Mammary epithelial cell (primary cell): ENCODE results near the gene SPACA7.

Source experiments
- CTCF ChIP-seq, 2 donors: IDR thresholded peaks in 1 of 2; conservative IDR thresholded peaks in 1 of 2; 2 replicates each; pipeline ENCODE4 v1.5.1; 2011 to 2012; ENCODE audit warnings: inconsistent platforms in 2 of 2, low read length in 2 of 2, mild to moderate bottlenecking in 2 of 2, control low read depth in 1 of 2, low read depth in 1 of 2; ENCODE audit not compliant: insufficient read depth in 1 of 2; ENCODE audit errors: extremely low read depth in 1 of 2
- EZH2 ChIP-seq: IDR thresholded peaks from 2 replicates; pipeline ENCODE4 v1.6.1; 2012; ENCODE audit warnings: low read length, inconsistent platforms, borderline replicate concordance

- no peak for TF ChIP-seq CTCF (conservative IDR thresholded peaks at IDR 0.05 in 1 of 2, IDR thresholded peaks at IDR 0.05 in 1 of 2; ENCODE audit: extremely low read depth in 1 of 2, insufficient read depth in 1 of 2, low read depth in 1 of 2, low read length in 2 of 2)
- no peak for TF ChIP-seq EZH2
Observed at GRCh38 chr13:112374271-112374670, 1.9 kb upstream of the SPACA7 start.
